Prostate gland (tissue), 2 donors: ENCODE data around the gene CDH9.

Experiments used
- POLR2AphosphoS5 ChIP-seq: sonication (generic); formaldehyde crosslinking; IDR thresholded peaks from one replicate; pipeline ENCODE4 v1.6.1; 2017; ENCODE audit warnings: antibody characterized with exemption
- TF ChIP-seq, protein P1 (sequence below), 4 experiments: fragments of 200-600 bp in 2 of 4; fragments of 450-650 bp in 2 of 4; sonication (generic) in 2 of 4; IDR thresholded peaks; 1 replicate in 3 of 4; 2 replicates in 1 of 4; pipeline ENCODE4 v1.5.1; 2016 to 2019; ENCODE audit warnings: antibody characterized with exemption in 4 of 4, mild to moderate bottlenecking in 2 of 4, moderate library complexity in 2 of 4

DNA sequence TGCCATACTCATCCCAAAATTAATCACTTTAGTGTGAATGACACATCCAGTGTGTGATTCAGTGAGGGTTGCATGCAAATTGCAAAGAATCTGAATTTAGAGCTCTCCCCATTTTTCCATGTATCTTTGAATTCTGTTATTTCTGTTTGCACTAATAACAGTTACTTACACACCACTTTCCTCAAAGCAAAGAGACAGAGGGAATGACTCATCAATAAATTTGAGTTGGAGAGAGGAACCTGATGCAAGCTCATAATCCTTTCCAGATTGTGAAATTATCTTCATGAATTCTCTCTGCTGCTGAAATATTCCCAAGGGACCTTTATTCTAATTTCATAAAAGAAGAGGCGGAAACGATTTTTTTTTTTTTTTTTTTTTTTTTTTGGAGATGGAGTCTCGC lies 204.8 kb downstream of the CDH9 start:
- TF ChIP-seq, protein P1, sequence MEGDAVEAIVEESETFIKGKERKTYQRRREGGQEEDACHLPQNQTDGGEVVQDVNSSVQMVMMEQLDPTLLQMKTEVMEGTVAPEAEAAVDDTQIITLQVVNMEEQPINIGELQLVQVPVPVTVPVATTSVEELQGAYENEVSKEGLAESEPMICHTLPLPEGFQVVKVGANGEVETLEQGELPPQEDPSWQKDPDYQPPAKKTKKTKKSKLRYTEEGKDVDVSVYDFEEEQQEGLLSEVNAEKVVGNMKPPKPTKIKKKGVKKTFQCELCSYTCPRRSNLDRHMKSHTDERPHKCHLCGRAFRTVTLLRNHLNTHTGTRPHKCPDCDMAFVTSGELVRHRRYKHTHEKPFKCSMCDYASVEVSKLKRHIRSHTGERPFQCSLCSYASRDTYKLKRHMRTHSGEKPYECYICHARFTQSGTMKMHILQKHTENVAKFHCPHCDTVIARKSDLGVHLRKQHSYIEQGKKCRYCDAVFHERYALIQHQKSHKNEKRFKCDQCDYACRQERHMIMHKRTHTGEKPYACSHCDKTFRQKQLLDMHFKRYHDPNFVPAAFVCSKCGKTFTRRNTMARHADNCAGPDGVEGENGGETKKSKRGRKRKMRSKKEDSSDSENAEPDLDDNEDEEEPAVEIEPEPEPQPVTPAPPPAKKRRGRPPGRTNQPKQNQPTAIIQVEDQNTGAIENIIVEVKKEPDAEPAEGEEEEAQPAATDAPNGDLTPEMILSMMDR (IDR thresholded peaks at IDR 0.05), result no peak
- no peak for TF ChIP-seq POLR2AphosphoS5
